GM18867 (cell line): ENCODE measurements around the gene DDX54.
"Not testable (repeated sequence)": the region's sequence is repeated elsewhere in the genome, so short reads cannot be mapped to it uniquely, and the experiment has no call there.

Source experiments
- ATAC-seq: cut with Tn5 transposase; IDR thresholded peaks from one replicate; pipeline ENCODE4 v1.9.1; 2021; ENCODE audit warnings: mild to moderate bottlenecking, moderate library complexity; ENCODE audit not compliant: unreplicated experiment

The DDX54 gene

DNA sequence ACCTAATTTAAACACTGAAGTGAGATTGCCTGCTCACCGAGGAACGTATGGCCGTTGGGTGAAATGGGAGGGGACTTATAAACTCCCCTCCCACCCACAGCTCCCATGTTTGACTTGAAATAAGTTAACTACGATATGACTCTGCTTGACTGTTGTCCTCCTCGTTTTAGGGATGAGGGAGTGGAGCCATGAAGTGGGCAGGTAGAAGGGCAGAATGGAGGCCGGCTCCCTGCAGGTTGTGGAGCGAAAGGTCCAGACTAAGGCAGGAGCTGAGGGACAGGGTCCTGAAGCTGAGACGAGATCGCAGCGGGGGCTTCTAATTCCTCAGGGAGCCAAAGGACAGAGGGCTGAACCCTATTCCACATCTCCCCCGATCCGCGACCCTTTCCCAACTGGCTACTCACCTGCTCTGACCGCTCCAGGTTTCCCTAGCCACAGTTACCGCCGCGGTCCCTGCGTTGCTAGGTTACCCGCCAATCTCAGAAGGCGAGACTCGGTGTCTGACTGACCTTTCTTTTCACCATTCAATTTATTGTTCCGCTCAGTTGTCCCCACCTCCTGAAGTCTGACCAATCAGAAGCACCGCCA is 35.4 kb upstream of the DDX54 start:
- ATAC-seq, result peak; percentile 0

- ATAC-seq, result no peak
Observed at GRCh38 chr12:113216027-113216426, 30.7 kb upstream of the DDX54 start.

- peak; percentile 48 for ATAC-seq
Observed at GRCh38 chr12:113214895-113215400, 29.7 kb upstream of the DDX54 start.

DNA sequence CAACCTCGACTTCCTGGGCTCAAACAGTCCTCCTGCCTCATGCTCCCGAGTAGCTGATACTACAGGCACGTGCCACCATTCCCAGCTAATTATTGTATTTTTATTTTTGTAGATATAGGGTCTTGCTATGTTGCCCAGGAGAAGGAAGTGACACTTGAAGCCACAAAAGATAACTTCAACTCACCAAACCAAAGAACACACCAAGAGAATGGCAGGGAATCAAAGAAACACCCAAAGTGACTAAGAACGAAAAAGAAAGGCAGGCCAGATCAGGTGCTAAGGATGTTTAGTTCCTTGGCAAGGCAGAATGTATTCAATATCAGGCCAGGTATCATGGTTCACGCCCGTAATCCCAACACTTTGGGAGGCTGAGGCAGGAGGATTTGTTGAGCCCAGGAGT is 25.9 kb upstream of the DDX54 start:
- ATAC-seq, result no peak

GRCh38 chr12:113208041-113208934 is 23.0 kb upstream of the DDX54 start:
- peak; percentile 87 for ATAC-seq

GRCh38 chr12:113207613-113208040 is 22.3 kb upstream of the DDX54 start:
- no peak for ATAC-seq

GRCh38 chr12:113206802-113207201 is 21.5 kb upstream of the DDX54 start:
- not testable (repeated sequence) for ATAC-seq

GRCh38 chr12:113204804-113205203 is 19.5 kb upstream of the DDX54 start:
- ATAC-seq, result no peak

DNA sequence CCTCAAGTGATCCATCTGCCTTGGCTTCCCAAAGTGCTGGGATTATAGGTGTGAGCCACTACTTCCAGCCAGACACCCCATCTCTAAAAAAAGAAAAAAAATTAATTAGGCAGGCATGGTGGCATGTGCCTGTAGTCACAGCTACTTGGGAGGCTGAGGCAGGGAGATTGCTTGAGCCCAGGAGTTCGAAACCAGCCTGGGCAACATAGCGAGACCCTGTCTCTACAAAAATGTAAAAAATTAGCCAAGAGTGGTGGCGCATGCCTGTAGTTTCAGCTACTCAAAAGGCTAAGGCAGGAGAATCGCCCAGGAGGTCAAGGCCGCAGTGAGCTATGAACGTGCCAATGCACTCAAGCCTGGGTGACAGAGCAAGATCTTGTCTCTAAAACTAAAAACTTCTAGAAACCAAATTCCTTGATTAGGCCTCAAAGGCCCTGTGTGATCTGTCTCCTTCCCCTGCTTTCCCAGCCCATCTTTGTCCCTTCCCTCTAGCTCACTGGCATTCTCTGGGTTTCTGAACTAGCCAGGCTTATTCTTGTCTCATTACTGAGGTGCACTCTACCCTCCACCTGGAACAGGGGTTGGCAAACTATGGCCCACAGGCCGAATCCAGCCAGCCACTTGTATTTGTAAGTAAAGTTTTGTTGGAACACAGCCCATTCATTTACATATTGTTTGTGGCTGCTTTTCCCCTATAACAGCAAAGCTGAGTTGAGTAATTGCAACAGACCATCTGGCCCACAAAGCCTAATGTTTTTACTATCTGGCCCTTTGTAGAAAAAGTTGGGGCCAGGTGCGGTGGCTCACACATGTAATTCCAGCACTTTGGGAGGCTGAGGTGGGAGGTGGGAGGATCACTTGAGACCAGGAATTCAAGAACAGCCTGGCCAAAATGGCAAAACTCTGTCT is 18.8 kb upstream of the DDX54 start:
- ATAC-seq, result no peak

DNA sequence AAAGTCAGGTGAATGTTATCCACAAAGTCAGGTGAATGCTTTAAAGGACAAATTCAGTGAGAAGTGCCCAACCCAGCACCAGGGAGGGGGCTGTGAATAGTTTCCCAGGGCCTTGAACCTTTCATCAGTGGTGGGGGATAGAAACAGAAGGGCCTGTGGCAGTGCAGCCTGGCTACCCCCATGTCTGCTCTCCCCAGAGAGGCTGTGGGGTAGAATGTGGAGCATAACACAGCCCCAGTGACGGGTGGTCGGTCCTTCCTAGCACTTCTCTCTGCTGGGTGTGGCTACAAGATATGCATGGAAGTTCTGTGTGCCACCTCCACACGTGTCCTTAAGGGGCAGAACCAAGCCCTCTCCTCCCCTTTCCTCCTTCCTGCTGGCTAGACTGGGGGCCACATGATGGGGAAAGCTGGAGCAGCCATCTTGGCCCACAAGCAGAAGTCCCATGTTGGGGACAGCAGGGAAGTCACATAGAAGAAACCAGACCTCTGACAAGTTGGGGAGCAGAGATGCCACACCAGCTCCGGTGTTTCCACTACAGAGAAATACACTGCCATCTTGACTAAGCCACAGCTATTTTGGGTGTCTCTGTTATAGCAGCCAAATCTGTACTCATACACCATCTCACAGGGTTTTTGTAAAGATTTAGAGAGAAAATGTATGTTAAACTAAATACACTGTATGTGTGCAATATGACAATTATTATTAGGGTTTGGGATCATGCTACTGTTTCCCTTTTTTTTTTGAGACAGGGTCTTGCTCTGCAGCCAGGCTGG is 17.2 kb upstream of the DDX54 start:
- ATAC-seq, result no peak

GRCh38 chr12:113201187-113202177 is 16.2 kb upstream of the DDX54 start:
- no peak for ATAC-seq

DNA sequence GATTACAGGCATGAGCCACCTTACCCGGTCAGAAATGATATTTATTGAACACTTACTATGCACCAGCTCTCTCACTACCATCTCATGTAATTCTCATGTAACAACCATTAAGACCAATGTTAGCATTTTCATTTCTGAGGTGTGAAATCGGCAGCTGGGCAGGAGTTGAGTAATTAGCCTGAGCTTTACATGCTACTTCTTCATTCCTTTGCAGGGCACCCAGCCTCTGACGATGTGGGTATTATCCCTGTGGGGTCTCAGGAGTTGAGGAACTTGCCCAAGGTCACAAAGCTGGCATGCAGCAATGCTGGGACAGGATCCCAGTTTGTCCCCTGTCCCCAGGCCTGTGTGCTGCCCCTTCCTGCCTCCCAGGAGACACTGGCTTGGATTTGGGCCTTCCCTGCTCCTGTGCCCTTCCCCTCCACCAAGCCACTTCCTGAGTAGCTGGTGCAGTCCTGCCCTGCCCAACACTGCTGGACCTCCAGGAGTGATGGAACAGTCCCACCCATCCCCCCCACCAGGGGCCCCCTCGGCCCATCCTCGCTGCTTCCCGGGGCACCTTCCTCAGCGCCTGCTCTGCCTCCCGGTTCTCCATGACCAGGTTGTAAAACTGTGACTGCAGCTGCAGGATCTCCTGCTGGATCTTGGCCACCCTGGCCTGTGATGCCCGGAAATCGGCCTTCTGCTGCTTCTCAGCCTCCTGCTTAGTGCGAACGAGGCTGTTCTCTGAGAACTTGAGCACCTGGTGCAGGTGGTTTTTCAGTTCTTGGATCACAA is 14.9 kb upstream of the DDX54 start:
- no peak for ATAC-seq

GRCh38 chr12:113198296-113198695 is 13.0 kb upstream of the DDX54 start:
- ATAC-seq, result no peak

- ATAC-seq, result no peak
Observed at GRCh38 chr12:113197518-113198077, 12.3 kb upstream of the DDX54 start.

DNA sequence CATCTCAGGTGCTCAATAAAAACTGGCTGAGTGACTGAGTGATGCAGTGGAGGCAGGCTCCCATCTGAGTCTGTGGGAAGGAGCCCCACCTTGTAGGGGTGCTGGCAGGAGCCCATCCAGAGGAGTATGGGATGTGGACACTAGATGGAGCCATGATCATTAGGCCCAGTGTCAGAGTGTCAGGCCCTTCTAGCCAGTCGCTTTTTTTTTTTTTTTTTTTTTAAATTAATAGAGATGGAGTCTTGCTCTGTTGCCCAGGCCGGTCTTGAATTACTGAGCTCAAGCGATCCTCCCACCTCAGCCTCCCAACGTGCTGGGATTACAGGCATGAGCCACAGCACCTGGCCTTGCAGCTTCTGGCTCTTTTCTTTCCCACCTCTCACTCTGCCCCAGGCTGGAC is 11.7 kb upstream of the DDX54 start:
- ATAC-seq, result peak; percentile 76

DNA sequence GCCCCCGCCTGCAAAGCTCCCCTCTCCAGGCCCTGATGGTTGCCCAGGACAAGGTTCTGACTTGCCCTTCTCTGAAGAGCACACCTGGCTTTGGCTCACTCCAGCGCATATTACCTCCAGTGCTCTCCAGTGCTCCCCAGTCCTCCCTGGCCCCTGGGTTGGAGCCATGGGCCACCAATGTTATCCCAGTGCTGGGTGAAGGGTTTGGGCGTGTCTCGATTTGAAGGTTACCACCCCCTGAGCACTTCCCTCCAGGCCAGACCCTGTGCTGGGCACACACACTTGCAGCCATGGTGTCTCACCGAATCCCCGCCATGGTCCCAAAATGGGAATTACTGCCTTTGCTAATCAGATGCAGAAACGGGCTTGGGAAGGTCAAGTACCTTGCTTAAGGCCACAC is 11.3 kb upstream of the DDX54 start:
- ATAC-seq, result no peak

DNA sequence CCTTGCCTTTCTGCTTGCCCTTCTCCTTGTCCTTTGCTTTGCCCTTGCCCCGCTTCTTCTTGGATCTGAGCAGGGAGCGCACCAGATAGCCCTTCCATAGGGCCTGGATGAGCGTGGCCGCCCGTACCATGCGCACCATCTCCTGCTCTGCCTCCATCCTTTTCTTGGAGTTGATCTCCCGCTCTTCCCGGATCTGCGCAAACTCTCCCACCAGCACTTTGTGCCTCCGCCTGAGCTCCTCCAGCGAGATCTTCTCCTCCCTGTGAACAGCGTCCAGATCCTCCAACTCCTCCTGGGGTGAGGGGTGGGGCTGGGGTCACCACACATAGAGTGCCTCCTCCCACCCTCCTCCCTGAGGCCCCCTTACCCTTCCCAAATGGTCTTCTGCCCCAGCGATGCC is 10.3 kb upstream of the DDX54 start:
- ATAC-seq, result no peak

GRCh38 chr12:113194971-113195391 is 9.7 kb upstream of the DDX54 start:
- ATAC-seq, result no peak
